Left renal pelvis (tissue), 4 donors: ENCODE results near the gene SLC4A5. TPM values are rescaled to one million over a fixed set of nuclear protein-coding genes. Genes with fewer than 3 reads are reported as not detected.

Source experiments
- DNase-seq, 4 donors: peaks; one replicate each; pipeline ENCODE4 v3.0.0-alpha.2; 2013; ENCODE audit warnings: low read depth in 4 of 4, low spot score in 3 of 4
- polyA plus RNA-seq, 4 donors: library from polyadenylated mRNA; unstranded; fragments of 120-200 nt; gene quantifications; one replicate each; pipeline ENCODE4 v1.2.1, GENCODE V29; 2013; ENCODE audit not compliant: insufficient read length in 4 of 4

SLC4A5 gene
- polyA plus RNA-seq, 4 donors = 1.5 to 3.4 (median 2.3) TPM

DNA sequence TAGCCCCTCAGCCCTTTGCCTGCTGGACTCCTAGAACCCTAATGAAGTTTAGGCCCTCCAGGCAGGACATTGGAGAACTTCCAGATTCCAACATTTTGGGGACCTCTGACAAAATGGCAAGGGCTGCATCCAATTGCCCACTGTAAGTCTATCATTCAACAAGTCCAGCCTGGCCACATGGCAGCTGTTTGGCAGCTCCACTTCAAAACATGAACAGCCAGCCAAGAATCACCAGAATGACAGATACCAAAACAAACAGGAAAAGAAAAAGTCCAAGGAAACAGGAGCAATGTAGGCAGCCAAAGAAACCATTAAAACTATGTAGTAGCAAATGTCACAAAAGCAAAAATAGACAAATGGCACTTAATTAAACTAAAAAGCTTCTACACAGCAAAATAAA lies 25.5 kb downstream of the SLC4A5 start:
- DNase-seq = no peak

DNA sequence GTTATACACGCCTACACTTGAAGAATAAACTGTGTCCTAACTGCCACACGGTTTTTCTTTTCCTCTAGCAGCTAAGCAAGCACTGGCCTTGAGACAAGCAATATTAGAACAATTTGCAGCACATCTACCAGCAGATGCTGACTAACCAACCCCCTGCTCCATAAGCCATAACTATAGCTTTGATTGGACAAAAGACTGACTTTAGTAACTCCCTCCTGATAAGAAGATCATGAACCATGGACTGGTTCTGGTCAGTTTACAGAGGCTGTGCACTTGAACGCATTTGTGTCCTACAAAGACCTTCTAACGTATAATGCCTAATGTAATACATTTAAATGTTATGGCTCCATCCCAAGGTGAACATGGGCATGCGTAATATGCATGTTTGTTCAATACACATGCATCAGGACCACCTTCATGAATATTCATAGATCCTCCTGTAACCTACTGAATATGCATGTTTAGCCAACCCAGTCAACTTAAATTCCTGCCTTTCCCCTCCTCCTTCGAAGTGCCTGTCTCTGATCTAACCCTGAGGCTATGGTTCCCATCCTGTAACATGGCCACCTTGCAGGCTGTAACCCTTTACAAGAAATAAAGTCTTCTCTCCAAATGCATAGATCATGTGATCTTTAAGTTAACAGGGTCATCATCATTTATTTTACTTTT lies 26.5 kb downstream of the SLC4A5 start:
- no peak for DNase-seq

DNA sequence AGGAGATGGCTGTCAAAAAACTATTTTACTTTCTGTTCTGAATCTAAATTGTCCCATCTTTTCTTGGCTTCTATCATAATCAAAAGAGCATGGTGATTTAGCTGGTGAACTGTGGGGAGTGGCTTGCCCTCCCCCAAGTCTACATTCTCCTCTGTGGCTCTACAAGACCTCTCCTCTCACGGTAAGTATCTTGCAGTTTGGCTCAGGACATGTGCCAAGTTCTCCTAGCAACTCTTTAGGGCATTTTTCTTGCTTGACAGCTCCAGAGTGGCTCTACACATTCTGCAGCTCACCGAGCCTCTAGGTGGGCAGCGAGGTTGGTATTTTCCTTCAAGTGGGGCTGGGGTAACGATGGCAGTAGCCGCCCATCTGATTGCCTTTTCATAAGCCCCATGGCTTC lies 29.1 kb downstream of the SLC4A5 start:
- no peak for DNase-seq

DNA sequence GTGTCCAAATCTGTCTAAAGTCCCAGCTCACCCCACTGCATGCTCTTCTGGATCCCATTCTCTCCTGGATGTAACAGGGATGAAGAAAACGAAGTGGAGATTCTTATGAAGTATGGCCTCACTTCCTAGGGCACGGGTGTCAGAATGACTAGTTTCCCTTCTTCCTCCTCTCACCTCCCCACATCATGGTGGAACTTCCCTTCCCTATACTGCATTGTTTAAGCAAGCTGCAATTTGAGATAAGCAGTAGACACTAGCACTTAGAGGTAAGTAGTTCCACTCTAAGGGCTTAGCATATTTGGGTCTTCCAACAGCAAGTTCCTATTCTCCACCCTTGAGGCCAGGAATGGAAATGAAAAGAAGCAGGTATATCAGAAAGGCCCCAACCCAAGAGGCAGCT lies 29.7 kb downstream of the SLC4A5 start:
- DNase-seq = no peak

DNA sequence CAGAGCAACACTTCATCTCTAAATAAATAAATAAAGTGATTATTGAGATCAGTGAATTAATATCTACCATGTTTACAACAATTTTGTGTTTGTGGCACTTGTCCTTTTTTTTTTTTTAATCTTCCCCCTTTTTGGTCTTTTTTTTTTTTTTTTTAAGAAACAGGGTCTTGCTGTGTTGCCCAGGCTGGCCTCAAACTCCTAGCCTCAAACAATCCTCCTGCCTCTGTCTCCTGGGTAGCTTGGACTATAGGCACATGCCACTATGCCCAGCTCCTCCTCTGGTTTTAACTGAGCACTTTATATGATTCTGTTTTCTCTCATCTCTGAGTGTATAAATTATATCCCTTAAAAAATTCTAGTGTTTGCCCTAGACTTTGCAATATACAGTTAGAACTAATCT lies 30.3 kb downstream of the SLC4A5 start:
- DNase-seq = no peak

DNA sequence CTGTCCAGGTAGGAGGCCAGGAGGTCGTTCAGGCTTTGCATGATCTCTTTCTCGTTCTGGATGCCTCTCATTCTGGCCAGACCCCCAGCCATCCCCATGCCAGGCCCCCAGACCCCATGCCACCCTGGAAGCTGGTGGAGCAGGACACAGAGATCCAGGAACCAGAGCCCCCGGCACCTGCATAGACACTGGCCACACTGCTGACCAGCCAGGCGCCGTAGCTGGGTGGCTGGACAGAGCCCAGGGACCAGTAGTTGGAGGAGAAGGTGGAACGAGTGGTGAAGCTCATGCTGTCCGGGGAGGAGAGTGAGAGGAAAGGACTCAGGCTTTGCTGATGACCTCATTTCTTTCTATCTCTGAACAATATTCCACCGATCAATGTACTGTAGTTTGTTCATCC lies 35.5 kb downstream of the SLC4A5 start:
- DNase-seq = no peak

DNA sequence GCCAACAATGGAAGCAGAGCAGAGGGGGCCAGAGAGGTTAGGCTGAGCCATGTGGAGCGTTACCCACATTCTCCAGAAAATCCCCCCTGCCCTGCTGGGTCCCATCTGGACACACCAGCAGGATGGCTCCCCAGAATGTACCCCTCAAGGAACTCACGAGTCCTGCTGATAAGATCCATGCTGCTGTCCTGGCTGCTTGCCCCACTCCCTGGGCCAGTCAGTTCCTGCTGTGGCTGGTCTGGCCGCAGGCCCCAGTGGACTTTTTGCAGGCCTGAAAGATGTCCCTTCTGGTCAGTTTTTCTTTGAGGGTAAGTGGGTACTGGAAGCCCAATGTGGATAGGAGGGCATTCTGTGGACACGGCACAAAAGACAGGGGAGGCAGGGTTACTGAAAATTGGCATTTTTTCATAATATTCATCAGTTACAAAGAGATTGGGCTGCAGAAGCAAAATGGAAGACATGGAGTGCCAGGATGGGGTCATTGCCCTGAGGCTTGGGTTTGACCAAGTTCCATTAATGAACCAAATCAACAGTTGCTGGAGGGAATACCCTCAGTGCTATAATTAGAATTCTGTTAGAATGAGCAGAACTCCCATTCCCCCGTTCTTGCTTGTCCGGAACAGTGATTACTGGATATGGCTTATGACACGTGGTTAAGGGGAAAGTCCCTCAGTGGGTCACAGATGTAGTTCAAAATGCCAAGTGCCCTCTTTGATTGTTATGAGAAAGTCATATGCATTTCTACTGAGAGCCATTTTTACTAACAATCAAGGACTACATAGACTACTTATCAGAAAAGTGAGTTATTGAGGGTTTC lies 38.7 kb downstream of the SLC4A5 start:
- no peak for DNase-seq

DNA sequence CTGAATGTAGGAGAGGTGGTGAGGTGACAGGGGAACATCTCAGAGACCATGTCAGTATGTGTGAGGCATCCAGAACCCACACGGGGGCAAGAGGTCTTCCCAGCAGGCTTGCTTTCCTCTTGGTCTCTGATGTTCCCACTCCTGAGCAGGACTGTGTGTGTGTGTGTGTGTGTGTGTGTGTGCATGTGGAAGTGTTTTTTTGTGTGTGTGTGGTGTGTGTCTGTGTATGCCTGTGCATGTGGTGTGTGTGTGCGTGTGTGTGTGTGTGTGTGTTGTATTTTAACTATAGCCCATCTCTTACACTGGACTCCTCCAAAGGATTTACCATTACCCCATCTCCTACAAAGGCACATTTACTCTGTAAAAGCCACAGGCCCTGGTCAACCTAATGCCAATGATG lies 40.4 kb downstream of the SLC4A5 start:
- DNase-seq = no peak

DNA sequence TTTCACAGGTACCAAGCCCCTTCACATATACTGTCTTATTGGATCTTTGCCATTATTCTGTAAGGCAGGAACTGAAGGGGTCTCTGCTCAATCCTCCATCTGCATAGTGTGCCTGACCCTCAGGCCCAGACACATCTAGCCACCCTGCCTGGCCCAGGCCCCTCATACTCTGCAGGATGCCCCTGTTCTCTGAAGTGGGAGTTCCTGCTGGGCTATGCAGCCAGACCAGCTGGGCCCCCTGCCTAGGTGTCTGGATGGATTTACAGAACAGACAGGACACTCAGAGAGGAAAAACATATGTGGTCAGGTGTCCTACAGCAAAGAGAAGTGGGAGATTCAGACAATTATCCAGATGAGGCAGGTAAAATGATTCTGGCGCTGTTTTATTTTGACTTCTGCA lies 42.0 kb downstream of the SLC4A5 start:
- DNase-seq = no peak

DNA sequence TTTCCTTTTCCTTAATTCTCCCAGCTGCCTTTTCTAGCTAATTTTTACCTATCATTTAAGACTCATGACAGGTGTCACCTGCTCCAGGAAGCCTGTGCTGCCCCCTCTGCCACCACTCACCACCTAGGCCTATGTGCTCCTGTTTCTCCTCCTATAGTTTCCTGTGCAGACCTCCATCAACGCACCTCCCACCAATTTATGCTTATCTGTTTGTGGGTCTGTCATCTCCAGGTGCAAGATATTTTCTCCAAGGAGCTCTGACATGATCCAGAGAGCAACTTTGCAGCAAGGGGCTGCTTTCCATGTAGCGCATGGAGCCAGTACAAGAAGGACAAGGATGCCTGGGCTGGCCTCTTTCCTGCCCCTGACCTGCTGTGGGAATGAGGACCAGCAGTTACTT lies 42.7 kb downstream of the SLC4A5 start:
- no peak for DNase-seq

DNA sequence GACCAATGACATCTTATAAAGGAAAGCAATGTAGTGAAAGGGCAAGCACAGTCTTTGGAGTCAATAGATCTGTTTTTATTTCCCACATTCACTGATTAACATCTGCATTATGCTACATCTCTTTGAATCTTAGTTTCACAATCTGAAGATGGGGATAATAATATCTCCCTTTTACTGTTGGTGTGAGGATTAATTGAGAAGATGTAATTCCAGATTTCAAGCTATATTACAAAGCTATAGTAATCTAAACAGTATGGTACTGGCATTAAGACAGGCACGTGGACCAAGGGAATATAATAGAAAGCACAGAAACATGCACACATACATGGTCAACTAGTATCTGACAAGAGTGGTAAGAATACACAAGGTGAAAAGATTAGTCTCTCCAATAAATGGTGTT lies 45.3 kb downstream of the SLC4A5 start:
- DNase-seq = no peak

DNA sequence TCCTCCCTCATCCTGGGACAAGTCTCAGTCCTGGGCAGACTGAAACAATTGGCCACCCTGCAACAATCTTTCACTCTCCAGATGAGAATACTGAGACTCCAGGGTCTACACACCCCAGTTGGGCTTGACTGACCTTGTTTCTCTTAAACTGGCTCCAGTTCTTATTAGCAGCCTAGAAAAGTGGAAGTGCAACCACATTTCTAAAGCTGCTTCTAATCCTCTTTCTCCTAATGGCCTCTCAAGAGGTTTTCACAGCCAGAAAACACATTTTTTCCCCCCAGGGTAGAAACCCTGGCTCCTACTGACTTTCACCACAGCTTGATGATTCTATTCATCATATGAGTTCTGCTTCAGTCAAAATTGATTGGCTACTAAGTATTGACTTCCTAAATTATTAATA lies 45.8 kb downstream of the SLC4A5 start:
- no peak for DNase-seq

DNA sequence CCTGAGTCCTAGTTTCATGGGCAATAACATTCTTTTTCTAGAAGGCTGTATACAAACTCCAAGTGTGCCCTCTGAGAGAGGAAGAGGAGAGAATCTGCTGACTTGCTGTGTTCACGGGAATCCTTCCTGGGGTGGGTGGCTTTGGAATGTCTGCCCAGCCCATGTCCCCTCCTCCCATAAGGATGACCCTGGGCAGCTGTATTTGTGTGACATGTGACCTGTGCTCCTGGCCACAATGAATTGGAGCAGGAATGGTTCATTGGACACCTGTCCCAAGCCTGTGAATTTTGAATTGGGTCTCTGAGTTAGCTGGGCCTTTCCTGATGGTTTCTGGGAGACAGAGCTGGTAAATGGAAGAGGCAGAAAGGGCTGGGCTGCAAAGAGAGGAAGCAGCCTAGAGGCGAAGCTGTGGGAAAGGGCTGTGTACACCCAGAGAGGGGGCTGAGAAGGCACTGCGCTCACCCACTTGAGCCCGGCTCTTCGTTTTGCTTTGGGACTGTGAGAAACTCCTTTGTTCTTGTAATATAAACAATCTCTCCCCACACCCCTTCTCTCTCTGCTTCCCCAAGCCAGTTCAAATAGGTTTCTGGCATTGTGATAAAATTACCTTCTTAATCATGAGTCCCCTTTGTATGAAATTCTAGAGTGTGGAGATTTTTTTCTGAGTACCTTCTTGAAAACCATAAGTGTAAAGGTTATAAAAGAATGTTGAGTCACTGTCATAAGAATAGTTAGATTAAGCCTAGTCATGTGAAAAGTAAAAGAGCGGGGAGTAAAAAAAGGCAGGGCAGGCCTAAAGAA lies 49.8 kb downstream of the SLC4A5 start:
- no peak for DNase-seq

DNA sequence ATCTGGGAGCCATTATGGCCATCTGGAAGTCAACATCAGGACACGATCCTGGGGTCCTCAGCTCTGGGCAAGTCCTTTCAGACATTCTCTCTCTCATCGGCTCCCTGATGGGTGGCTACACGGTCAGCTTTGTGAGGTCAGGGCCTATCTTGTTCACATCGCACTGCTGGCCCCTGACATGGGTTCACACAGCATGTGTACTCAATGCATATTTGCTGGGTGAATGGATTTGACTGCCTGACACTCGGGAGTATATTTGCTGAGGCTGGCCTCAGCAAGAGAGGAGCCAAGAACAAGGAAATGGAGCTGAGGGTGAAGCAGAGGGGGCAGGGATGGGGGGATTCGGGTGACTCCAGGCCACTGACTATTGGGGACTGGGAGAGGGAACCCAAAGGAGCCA lies 50.5 kb downstream of the SLC4A5 start:
- DNase-seq = no peak

DNA sequence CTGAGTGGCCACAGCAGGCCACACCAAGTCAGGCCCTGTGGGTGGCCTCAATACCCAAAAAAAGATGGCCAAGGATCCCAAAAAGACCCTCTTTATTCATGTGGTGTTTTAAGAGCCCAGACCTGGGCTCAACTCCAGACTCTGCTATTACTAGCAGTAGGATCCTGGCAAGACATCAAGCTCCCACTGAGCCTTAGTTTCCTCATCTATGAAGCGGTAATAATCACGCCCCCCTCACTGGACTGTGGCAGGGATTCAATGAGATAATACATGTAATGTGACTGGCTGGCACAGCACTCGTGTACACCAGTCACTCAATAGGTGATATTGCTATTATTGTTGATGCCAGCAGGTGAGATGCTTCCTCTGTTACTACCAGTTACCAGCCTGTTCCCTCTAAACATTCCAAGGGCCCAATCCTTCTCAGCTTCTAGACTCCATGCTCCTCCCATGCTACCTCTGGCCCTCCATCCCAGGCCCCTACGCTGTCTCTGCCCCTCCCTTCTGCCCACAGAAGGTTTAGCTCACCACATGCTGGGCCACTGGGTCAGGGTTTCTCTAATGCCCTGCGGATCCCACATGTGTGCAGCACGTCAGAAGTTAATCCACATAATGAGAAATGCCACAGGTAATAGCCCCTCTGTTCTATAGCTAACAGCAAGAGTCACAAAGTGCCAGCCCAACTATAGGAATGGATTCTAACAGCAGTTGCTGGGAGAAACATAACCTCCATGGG lies 51.2 kb downstream of the SLC4A5 start:
- DNase-seq = no peak

DNA sequence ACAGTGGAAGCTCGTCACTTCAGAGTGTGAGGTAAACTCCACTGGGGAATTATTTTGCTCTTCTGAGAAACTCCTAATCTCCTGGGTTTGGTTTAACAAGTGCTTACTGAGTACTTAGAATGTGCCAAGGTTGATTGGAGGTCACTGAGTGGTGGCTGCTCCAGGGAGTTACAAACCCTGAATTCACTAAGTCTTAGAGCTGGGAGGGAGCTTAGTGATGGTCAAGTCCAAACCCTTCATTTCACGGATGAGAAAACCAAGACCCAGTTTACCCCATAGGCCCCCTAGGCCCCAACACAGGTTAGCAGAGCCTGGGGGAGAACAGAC lies 52.0 kb downstream of the SLC4A5 start:
- no peak for DNase-seq

DNA sequence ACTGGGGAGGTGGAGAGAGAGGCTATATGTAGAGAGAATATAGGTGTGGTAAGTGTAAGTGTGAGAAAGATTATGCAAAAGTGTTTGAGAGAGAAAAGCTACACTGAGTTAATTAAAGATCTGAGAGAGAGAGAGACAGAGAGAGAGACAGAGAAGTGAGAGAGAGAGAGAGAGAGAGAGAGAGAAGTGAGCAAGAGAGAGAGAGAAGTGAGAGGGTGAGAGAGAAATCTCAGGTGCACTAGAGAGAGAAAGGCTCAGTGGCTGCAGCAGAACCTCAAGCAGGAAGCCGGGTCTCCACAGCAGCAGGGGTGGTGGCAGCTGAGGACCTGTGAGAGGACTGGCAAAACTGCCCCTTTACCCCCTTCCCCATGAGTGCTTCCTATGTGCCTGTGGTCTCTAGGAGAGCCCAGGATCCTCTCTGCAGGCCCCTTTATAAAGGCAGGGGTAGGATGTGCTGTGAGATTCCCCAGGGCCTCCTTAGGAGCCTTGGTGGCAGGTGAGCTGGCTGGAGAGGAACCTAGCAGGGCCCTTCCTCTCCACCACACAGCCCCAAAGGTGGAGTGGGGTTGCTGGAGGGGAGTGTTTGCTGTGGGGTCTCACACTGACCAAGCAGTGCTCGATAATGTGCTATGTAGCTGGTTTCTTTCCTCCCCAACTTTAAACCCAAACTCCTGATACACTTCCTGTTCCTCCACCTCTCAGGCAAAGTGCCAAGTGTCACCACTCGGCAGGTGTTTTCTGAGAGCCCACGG lies 52.6 kb downstream of the SLC4A5 start:
- no peak for DNase-seq

DNA sequence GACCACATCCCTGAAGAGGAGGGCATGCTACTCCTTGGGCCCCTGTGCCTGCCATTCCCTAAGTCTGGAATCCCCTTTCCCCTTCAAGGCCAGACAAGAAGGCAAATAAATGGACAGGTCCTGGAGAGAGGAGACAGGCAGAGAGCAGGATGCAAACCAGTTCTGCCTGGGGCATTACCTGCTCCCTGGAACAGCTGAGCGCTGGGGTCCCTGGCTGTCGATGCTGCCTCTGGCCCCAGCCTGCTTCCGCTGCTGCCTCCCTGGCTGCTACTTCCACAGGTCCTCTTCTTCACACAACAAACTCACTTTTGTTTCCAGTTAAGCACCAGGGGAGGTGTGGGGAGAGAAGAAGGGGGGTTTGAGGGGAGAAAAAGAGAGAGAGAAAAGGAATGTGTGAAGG lies 53.1 kb downstream of the SLC4A5 start:
- DNase-seq = no peak

DNA sequence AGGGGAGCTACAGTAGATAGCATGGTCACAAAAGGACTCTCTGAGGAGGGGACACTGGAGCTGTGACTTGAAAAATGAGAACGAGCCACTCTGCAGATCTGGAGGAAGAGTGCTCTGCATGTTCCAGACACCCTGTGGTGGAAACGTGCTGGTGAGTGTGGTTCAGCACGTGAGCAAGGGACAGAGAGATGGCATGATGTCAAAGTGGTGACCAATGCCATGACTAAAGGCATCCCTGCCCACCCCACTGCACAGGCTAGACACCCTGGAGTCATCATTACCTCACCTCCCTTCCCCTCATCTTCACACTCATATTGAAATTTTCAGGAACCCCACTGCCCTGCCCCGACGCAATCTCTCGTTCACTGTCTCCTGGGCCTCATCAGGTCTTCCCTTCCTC lies 56.5 kb downstream of the SLC4A5 start:
- DNase-seq = no peak
